ENCODE results near the gene ADORA2A.

ADORA2A gene

GRCh38 chr22:24418786-24419474, 8.5 kb upstream of the ADORA2A start:
- DNase-seq (ENCODE audit: low read depth in 3 of 3), result no peak

GRCh38 chr22:24419475-24419850, 7.9 kb upstream of the ADORA2A start:
- no peak for DNase-seq (ENCODE audit: low read depth in 3 of 3)

GRCh38 chr22:24420072-24420976, 7.1 kb upstream of the ADORA2A start:
- no peak for DNase-seq (ENCODE audit: low read depth in 3 of 3)

- no peak for DNase-seq (ENCODE audit: low read depth in 3 of 3)
These were observed 6.4 kb upstream of the ADORA2A start for GRCh38 chr22:24420977-24421343.

GRCh38 chr22:24421428-24421931, 5.9 kb upstream of the ADORA2A start:
- DNase-seq (ENCODE audit: low read depth in 3 of 3), result no peak

- DNase-seq (ENCODE audit: low read depth in 3 of 3), result no peak
These were observed 5.2 kb upstream of the ADORA2A start for GRCh38 chr22:24422102-24422665.

GRCh38 chr22:24423519-24424000, 3.8 kb upstream of the ADORA2A start:
- peak; percentile 38 to 63 (median 41) for DNase-seq (ENCODE audit: low read depth in 3 of 3)

- DNase-seq (ENCODE audit: low read depth in 3 of 3), result peak in 2 of 3 experiments; percentile 28 to 46
These were observed 3.1 kb upstream of the ADORA2A start for GRCh38 chr22:24424001-24424900.

GRCh38 chr22:24424901-24425775, 2.3 kb upstream of the ADORA2A start:
- DNase-seq (ENCODE audit: low read depth in 3 of 3), result no peak

- DNase-seq (ENCODE audit: low read depth in 3 of 3), result no peak
These were observed 963 bp upstream of the ADORA2A start for GRCh38 chr22:24426436-24426835.

GRCh38 chr22:24426851-24427499, 424 bp upstream of the ADORA2A start:
- no peak for DNase-seq (ENCODE audit: low read depth in 3 of 3)

GRCh38 chr22:24428751-24429410, 1.5 kb downstream of the ADORA2A start:
- no peak for DNase-seq (ENCODE audit: low read depth in 3 of 3)

GRCh38 chr22:24429411-24430365, 2.3 kb downstream of the ADORA2A start:
- DNase-seq (ENCODE audit: low read depth in 3 of 3), result peak in 2 of 3 experiments; percentile 46 to 85

GRCh38 chr22:24430431-24431308, 3.3 kb downstream of the ADORA2A start:
- DNase-seq (ENCODE audit: low read depth in 3 of 3), result no peak

- DNase-seq (ENCODE audit: low read depth in 3 of 3), result no peak
These were observed 4.1 kb downstream of the ADORA2A start for GRCh38 chr22:24431309-24432034.
